Neural cell (in vitro differentiated cells): ENCODE measurements around the gene FHAD1.

Experiments
- EP300 ChIP-seq: fragments of 450-650 bp; conservative IDR thresholded peaks from 2 replicates; pipeline ENCODE4 v1.6.1; 2014; ENCODE audit warnings: antibody characterized with exemption, mild to moderate bottlenecking, moderate library complexity; ENCODE audit not compliant: poor library complexity, severe bottlenecking
- MXI1 ChIP-seq: fragments of 450-650 bp; conservative IDR thresholded peaks from 2 replicates; pipeline ENCODE4 v1.6.1; 2014; ENCODE audit warnings: antibody characterized with exemption, mild to moderate bottlenecking; ENCODE audit not compliant: poor library complexity, severe bottlenecking
- SMC3 ChIP-seq: fragments of 450-650 bp; conservative IDR thresholded peaks from 2 replicates; pipeline ENCODE4 v1.6.1; 2014; ENCODE audit warnings: antibody characterized with exemption, mild to moderate bottlenecking, moderate library complexity; ENCODE audit not compliant: poor library complexity
- TF ChIP-seq, protein P1 (sequence below): fragments of 450-650 bp; IDR thresholded peaks from 2 replicates; pipeline ENCODE4 v1.5.1; 2014; ENCODE audit warnings: antibody characterized with exemption, mild to moderate bottlenecking, moderate library complexity; ENCODE audit not compliant: poor library complexity, severe bottlenecking

DNA sequence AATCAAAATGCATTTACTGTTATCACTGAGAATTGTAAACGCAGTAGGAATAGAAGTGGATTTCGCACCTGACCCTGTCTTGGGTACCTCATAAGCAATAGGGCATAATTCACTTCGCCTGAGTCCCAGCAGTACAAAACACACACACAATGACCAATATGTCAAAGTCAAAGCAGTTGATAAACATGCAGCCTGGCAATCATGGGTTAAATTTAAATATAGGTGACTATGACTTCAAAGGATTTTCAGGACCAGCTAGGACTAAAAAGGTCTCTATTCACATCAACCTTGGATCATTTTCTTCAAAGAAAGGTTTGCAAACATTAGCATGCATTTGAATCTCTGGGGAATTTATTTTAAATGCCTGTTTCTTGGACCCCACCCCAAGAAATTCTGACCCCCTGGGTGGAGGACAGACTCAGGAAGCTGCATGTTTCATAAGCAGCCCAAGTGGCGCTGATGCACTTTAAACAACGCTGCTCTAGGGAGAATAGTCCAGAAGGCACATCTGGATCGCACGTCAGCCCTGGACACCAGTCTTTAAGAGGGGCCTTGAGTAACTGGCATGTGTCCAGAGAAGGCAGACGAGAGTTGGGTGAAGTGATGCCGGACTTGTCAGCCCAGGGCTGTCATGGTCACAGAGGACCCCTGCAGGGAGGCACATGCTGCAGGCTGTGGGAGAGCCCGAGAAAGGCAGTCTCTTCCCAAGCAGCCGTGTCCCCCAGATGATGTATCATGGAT is 107.0 kb downstream of the FHAD1 start:
- TF ChIP-seq, protein P1, sequence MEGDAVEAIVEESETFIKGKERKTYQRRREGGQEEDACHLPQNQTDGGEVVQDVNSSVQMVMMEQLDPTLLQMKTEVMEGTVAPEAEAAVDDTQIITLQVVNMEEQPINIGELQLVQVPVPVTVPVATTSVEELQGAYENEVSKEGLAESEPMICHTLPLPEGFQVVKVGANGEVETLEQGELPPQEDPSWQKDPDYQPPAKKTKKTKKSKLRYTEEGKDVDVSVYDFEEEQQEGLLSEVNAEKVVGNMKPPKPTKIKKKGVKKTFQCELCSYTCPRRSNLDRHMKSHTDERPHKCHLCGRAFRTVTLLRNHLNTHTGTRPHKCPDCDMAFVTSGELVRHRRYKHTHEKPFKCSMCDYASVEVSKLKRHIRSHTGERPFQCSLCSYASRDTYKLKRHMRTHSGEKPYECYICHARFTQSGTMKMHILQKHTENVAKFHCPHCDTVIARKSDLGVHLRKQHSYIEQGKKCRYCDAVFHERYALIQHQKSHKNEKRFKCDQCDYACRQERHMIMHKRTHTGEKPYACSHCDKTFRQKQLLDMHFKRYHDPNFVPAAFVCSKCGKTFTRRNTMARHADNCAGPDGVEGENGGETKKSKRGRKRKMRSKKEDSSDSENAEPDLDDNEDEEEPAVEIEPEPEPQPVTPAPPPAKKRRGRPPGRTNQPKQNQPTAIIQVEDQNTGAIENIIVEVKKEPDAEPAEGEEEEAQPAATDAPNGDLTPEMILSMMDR: no peak
- TF ChIP-seq SMC3: no peak
- no peak for TF ChIP-seq MXI1
- no peak for TF ChIP-seq EP300
